ENCODE data around the gene XPR1.
"Not testable (repeated sequence)": the region's sequence is repeated elsewhere in the genome, so short reads cannot be mapped to it uniquely, and the experiment has no call there.

The XPR1 gene

DNA sequence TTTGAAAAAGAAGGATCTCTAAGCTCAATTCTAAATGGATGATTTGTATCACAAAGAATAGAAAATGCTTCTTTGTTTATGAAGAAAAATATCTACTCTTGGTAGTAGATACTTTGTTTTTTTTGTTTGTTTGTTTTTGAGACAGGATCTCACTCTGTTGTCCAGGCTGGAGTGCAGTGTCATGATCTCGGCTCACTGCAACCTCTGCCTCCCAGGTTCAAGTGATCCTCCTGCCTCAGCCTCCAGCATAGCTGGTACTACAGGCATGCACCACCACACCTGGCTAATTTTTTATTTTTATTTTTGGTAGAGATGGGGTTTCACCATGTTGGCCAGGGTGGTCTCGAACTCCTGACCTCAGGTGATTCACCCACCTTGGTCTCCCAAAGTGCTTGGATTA, 159.3 kb downstream of the XPR1 start:
- not testable (repeated sequence) for DNase-seq

DNA sequence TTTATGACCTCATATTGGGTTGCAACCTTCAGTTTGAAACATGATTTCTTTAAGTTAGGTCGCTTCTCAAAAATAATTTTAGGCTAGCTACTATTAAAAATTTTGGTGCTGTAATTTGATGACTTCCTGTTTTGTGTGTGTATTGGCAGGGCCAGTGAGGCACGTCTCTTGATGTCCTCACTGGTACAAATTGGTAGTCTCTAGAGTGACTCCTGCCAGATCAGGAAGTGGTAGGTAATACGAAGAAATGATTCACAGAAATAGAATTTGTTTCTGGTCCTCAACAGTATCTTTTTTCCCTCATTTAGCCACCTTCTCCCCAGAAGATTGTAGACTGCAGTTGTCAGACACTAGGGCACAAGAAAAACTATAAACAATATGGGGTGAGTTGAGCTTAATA, 160.0 kb downstream of the XPR1 start:
- DNase-seq = no peak

DNA sequence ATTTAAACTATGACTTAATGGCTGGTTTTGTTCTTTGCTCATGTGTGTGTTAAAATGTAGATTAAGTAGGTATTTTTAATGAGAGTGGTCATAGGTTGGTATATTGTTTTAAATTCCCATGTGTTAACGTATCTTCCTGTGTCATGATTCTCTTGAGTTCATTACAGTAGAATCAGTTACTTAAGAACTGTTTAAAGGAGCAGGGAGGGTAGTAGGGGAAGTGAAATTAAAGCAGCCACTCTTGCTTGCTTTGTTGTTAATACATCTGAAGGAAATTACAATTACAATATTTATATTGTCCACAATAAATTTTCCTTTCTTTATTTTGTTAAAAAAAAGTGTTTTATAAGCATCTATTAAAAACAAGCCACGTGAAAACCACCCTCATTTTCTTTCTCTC, 161.6 kb downstream of the XPR1 start:
- DNase-seq = no peak

DNA sequence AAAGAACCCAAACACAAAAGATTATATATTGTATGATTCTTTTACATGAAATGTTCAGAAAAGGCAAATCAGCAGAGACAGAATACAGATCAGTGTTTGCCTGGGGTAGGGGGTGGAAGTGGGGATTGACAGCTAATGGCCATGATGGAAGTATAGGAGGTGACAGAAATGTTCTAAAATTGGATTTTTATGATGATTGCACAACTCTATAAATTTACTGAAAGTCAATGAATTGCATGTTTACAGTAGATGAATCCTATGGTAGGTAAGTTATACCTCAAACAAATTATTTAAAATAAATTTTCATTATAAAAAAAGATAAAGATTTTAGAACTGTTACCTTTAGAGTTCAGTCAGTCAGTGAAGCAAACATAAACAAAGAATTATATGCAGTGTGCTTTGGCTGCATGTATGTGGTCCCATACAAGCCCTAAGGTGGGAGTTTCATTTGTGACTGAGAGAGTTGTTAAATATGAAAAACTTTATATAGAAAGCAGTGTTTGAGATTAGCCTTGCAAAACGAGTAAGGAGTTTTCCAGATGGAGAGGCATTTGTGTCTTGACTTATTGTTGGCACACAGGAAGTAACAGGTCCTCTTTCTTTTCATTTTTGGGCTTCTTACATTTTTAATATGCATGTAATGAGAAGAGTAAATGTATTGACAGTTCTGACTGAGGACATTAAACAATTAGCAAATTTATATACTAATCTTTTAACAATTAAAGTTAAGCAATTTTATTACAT, 165.2 kb downstream of the XPR1 start:
- DNase-seq = no peak

DNA sequence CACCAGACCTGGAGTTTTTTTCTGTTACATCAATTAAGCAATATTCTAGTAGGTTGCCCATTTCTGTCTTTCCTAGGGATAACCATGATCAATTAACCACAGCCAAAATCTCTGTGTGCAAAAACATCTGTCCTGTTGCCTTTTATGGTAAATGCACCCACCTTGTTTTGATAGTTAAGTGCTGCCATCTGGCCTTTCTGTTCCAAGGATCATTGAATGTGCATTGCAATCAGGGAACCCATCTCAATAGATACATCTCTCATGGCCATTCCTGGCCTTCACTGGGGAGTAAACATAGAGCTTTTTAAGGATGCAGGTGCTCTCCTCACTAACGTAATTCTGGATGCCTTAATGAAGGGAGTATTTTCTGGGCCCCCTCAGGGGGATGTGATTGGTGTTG, 169.1 kb downstream of the XPR1 start:
- no peak for DNase-seq

DNA sequence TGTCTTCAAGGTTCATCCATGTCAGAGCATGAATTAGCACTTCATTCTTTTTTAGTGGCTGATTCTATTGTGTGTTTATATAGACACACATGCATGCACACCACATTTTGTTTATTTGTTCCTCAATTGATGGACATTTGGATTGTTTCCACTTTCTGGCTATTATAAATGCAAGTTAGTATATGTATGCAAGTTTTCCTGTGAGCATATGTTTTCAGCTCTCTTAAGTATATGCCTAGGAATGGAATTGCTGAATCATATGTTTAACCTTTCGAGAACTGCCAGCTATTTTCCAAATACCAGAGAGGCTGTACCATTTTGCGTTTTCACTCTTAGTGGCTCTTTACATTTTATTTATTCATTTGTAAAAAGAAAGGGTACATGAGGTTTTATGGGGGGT, 171.0 kb downstream of the XPR1 start:
- DNase-seq = no peak

DNA sequence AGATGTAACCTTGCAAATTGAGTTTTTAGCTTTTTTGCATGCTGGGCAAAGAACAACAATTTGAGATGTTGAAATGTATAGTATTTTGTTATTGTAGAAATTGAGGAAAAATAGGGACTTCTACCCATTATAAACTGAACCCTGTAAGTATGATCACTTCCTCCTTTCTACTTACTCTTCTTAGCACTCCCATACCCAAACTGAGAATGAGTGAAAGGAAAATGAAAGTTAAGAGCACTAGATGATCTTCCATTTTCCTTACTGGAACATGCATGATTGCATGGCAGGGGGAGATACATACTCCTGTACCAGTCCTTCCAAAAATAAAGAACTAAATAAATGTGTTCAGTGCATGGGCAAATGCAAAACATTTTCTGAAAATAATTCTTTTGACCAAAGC, 173.5 kb downstream of the XPR1 start:
- DNase-seq = no peak

DNA sequence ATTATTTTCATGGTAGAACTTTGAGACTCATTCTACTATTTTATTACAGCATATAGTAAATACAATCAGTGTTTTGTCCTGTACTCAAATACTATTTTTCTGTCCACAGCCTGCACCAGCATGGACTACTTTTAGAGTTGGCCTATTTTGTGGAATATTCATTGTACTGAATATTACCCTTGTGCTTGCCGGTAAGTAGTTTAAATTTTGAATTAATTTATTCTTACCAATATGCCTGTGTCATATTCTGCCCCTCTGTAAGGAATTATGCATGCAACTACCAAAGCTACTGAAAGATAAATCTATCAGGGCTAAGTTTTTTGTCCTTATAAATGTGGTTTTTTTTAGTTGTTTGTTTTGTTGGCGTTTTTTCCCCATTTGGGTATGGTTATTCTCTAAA, 179.5 kb downstream of the XPR1 start:
- no peak for DNase-seq

DNA sequence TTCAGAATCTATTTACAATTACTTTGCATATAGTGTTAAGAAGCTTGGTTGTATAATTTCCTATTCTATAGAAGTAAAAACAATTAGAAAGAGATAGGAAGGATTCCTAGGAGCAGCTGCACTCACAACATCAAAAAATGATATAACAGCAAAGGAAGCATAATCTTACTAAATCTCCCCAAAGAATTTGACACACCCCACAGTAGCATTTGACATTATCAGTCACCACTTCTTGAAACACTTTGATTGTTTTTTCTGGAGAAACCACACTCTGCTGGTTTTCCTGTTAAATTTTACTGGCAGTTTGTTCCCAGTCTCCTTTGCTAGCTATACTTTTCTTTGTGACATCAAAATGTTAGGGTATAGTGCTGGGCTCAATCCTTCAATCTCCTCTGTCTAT, 180.1 kb downstream of the XPR1 start:
- no peak for DNase-seq

DNA sequence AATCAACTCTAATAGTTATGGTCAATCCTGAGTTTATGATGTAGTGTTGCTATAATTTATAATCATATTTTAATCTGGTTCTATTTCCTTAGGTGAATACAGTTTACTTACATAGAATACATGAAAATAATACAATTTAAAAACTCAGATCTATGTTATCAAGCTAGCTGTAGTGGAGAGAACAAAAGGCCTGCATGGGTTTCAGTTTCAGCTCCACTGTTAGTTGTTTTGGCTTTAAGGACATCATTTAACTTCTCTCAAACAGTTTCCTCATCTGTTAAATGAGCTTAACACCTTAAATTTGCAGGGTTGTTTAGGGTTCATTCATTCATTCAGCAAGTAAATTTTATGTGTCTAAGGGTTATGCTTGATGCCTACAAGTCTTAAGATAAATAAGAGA, 182.4 kb downstream of the XPR1 start:
- DNase-seq = no peak

DNA sequence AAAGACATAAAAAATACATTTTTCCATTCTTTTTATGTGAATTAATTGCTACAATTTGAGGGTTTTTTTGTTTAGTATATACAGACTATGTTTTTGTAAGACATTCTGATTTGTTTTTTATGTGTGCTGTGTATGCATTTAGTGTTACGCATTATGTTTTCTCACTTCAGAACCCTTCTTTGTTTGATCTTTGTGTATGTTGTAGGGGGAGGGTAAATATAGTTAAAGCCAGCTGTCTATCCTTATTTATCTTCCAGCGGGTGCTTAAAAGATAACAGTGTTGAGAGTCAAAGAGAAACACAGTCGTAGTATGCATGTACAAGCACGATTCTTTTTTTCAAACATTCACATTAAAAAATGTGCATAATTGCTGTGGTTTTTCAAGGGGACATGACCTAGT, 183.4 kb downstream of the XPR1 start:
- no peak for DNase-seq

DNA sequence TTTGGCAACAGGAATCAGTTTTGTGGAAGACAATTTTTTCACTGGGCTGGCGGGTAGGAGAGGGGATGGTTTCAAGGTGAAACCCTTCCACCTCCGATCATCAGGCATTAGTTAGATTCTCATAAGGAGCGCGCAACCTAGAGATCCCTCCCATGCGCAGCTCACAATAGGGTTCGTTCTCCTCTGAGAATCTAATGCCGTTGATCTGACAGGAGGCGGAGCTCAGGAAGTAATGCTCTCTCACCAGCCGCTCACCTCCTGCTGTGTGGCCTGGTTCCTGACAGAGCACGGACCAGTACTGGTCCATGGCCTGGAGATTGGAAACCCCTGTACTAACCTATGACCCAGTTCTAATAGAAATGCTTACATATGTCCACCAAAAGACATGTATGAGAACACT, 184.3 kb downstream of the XPR1 start:
- no peak for DNase-seq

DNA sequence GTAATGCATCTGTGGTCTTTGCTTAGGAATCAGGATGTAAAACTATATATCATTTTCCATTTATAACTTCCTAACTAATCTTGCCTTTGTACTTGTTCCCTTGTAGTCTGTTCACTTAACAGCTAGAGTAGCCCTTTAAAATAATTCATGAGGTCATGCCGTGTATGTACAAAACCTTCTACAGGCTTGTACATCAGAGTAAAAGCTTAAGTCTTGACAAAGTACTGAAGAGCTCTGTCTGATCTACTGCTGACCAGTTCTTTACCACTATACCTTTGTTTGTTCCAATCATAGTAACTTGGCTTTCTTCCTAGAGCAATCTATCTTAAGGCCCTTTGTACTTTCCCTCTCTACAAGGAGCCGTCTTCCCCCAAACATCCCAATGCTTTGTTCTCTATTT, 190.1 kb downstream of the XPR1 start:
- DNase-seq = no peak

DNA sequence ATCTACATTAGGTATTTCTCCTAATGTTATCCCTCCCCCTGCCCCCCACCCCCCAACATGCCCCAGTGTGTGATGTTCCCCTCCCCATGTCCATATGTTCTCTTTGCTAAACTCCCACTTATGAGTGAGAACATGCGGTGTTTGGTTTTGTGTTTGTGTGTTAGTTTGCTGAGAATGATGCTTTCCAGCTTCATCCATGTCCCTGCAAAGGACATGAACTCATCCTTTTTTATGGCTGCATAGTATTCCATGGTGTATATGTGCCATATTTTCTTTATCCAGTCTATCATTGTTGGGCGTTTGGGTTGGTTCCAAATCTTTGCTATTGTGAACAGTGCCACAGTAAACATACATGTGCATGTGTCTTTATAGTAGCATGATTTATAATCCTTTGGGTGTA, 199.7 kb downstream of the XPR1 start:
- not testable (repeated sequence) for DNase-seq

DNA sequence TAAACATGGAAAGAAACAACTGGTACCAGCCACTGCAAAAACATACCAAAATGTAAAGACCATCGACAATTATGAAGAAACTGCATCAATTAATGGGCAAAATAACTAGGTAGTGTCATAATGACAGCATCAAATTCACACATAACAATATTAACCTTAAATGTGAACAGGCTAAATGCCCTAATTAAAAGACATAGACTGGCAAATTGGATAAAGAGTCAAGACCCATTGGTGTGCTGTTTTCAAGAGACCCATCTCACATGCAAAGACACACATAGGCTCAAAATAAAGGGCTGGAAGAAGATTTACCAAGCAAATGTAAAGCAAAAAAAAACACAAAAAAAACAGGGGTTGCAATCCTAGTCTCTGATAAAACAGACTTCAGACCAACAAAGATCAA, 201.4 kb downstream of the XPR1 start:
- not testable (repeated sequence) for DNase-seq

DNA sequence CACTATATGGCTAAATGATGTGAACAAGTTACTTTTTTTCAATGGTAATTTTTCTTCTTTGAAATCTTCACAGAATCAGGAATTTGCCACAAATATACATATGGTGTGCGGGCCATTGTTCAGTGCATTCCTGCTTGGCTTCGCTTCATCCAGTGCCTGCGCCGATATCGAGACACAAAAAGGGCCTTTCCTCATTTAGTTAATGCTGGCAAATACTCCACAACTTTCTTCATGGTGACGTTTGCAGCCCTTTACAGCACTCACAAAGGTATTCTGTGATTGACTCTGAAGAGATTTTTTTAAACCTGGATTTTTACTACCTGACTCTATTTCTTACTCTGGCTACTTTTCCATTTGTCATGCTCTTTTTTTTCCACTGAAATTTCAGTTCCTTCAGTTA, 204.6 kb downstream of the XPR1 start:
- no peak for DNase-seq

DNA sequence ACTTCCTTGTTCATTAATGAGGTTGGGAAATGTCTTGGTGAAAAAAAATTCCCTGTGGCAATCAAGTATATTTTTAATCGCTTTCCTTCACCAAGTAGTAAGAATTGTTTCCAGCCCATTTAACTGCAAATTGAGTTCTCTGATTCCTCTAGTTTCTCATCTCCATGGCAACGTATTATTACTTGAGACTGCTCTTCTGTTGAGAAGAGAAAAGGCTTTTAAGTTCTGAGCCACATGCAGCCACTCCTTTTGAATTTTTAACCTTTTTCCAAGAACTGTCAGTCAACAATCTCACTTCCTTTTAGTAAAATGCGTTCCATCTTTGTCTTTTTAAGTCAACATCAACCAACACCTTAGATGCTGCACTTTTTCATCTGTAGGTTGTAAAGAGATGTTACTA, 205.2 kb downstream of the XPR1 start:
- DNase-seq = no peak

DNA sequence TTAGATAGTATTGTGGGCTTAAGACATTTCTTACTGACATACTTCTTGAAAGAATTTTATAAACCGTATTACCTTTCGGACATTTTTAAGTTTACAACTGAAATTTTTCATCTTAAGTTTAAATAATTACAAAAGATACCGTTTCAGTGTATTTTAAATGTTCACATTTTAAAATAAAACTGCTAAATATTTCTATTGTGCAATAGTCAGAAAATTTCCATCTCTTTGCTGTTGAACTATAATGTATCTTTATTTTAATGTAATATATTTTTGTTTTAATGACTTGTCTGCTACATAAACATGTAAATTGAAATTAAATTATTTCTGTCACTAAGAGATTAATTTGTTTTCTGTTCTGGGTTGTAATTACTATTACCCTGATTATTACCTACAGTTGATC, 206.7 kb downstream of the XPR1 start:
- no peak for DNase-seq

DNA sequence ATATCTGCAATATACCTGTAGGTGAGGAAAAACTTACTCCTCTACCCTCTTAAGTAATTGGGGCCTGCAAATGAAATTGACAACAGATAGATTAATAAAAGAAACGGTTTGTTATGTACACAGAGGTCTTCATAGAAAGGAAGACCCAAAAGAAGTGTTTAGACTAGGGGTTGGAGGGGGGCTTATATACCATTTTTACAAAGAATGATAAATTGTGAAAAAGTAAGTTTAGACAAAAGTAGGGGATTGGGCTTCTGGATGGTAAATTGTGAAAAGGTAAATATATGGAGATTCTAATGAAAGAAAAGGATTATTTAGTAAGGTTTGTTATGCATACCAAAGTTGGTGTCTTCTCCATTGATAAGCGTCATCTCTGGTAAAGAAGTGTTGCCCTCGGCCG, 207.7 kb downstream of the XPR1 start:
- no peak for DNase-seq

DNA sequence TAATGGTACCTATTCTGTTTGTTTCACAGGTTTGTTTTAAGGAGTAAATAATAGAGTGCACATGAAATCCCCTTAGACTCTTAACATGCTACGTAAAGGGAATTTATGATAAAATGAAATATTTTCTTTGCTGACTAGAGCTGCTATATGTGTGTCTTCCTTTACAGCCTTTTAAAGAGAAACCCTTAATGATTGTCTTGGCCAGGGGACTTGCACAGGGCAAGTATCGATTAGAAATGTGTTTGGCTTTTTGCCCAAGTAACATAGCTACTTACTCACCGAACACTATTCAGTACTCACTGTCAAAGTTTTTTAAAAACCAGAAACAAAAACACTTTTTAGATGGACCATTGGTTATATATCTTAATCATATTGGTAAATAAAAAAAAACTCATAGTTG, 209.6 kb downstream of the XPR1 start:
- DNase-seq = no peak

DNA sequence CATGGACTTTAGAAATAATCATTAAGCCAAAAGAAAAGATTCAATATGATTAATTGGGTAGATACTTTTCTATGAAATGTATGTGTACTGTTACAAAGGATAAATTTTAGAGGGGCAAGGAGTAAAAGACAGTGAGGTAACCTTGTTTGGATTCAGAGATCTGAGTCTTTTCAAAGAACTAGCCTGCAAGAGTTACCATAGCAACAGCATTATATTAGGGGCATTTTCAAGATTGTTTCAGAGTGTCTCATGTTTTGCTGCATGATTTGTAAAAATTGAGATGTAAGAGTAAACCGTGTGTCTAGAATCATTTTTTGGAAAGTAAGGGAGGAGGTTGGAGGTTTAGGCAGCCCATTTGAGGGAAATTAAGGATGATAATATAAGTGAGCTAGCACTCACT, 210.2 kb downstream of the XPR1 start:
- no peak for DNase-seq

DNA sequence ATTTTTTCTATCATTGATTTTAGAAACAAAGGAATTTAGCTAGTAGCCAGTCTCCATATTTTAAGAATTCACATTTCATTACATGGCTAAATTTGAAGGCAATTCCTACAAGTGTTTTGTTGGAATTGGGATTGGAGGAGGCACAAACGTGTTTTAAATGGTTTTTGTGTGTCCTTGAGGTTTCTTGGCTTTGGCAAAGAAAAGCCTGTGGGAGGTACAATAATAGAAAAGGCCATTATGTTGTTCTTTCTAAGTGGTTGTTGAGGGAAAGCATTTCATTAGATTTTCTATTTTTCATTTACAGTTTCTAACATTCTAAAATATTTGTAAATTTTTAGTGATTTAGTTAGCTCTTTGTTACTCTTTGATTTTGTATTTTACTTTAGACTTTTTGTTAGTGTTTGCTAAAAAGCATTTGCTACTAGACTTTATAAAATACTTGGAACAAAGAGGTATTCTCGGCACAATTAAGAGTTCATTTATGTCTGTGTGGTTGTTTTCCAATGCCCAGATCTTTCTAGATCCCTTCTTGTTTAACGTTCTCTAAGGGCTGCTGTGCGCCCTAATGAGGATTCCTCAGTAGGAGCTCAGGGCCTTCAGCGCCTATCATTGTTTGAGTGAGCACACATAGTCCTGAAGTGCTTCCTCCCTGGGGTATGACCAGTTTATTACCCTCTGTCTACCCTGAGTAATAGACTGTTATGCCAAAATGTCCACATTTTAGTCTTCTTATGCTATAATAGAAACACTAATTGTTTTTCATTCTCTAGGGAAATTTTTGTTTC, 210.9 kb downstream of the XPR1 start:
- DNase-seq = no peak

DNA sequence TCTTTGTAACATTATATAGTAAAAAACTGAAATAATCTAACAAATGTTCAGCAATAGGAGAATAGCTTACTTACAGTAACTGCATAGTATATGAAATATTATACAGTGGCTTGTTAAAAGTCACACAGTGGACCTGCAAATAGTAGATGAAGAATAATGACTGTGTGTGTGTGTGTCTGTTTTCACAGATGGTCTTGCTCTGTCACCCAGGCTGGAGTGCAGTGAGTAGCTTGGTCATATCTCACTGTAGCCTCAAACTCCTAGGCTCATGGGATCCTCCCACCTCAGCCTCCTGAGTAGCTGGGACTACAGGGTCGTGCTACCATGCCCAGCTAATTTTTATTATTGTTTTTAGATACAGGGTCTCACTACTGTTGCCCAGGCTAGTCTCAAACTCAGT, 213.5 kb downstream of the XPR1 start:
- no peak for DNase-seq

DNA sequence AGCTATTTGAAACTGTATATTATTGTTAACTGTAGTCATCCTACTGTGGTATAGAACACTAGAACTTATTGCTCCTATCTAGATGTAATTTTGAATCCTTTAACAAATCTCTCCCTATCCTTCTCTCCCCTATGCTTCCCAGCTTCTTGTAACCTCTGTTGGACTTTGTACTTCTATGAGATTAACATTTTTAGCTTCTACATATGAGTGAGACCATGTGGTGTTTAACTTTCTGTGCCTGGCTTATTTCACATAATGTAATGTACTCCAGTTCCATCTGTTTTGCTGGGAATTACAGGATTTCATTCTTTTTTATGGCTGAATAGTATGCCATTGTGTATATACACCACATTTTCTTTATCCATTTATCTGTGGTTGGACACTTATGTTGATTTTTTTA, 216.4 kb downstream of the XPR1 start:
- DNase-seq = no peak

Measured in activated T-cell treated with anti-CD3 and anti-CD28 coated beads for 4 hours (primary cell).